Activated naive CD4-positive, alpha-beta T cell treated with anti-CD3 and anti-CD28 coated beads, Interleukin-2, amount 50 U/mL, for 24 hours (primary cell): ENCODE data around the gene MAPK4.
"Not testable (repeated sequence)": the region's sequence is repeated elsewhere in the genome, so short reads cannot be mapped to it uniquely, and the experiment has no call there.

Source experiments
- H3K27ac Mint-ChIP-seq: one replicate; pipeline ENCODE4 v1.8.0; 2021; ENCODE audit warnings: mild to moderate bottlenecking, mixed read lengths
- H3K27me3 Mint-ChIP-seq: one replicate; pipeline ENCODE4 v1.8.0; 2021; ENCODE audit warnings: mixed read lengths
- H3K36me3 Mint-ChIP-seq: one replicate; pipeline ENCODE4 v1.8.0; 2021; ENCODE audit warnings: mixed read lengths
- H3K4me1 Mint-ChIP-seq: one replicate; pipeline ENCODE4 v1.8.0; 2021; ENCODE audit warnings: mixed read lengths
- H3K4me3 Mint-ChIP-seq: one replicate; pipeline ENCODE4 v1.8.0; 2021; ENCODE audit warnings: mild to moderate bottlenecking, mixed read lengths
- H3K9me3 Mint-ChIP-seq: one replicate; pipeline ENCODE4 v1.8.0; 2021; ENCODE audit warnings: mixed read lengths

The MAPK4 gene

GRCh38 chr18:50559752-50560680 lies at the start of gene MAPK4:
Gene MAPK4, plus strand, starts transcription at chr18:50560087. Its CDS starts 103,872 bp downstream, at chr18:50663959.
- H3K9me3 Mint-ChIP-seq, result peaks cover 9% of the 10 kb centered on the region
- H3K36me3 Mint-ChIP-seq, result peaks cover 1% of the 10 kb centered on the region
- H3K4me1 Mint-ChIP-seq, result peaks cover 3% of the 10 kb centered on the region
- no peak within 1 kb of the TSS for H3K27ac Mint-ChIP-seq
- peaks cover 51% of the 10 kb centered on the region for H3K27me3 Mint-ChIP-seq
- H3K4me3 Mint-ChIP-seq, result peak within 1 kb of the TSS; percentile 52

- not testable (repeated sequence) for H3K9me3 Mint-ChIP-seq, H3K27me3 Mint-ChIP-seq, H3K4me3 Mint-ChIP-seq, H3K27ac Mint-ChIP-seq, H3K36me3 Mint-ChIP-seq, H3K4me1 Mint-ChIP-seq
These were observed 42.6 kb upstream of the MAPK4 start for GRCh38 chr18:50517277-50517676.

- Mint-ChIP-seq H3K4me3 (no peak overlapping the region), H3K27me3 (peaks cover 3% of the 10 kb centered on the region), H3K36me3 (no peaks in the 10 kb centered on the region), H3K9me3 (no peaks in the 10 kb centered on the region), H3K27ac (no peak overlapping the region), H3K4me1 (no peaks in the 10 kb centered on the region)
These were observed 40.9 kb upstream of the MAPK4 start for GRCh38 chr18:50518787-50519546.

- H3K9me3 Mint-ChIP-seq, result no peaks in the 10 kb centered on the region
- no peak overlapping the region for H3K27ac Mint-ChIP-seq
- no peak overlapping the region for H3K4me3 Mint-ChIP-seq
- H3K27me3 Mint-ChIP-seq, result peaks cover 3% of the 10 kb centered on the region
- peaks cover 3% of the 10 kb centered on the region for H3K36me3 Mint-ChIP-seq
- H3K4me1 Mint-ChIP-seq, result no peaks in the 10 kb centered on the region
These were observed 36.7 kb upstream of the MAPK4 start for GRCh38 chr18:50523165-50523564.

GRCh38 chr18:50527636-50528307 lies 32.1 kb upstream of the MAPK4 start:
- Mint-ChIP-seq H3K36me3 (peaks cover 3% of the 10 kb centered on the region), H3K4me3 (no peak overlapping the region), H3K27ac (no peak overlapping the region), H3K9me3 (peaks cover 3% of the 10 kb centered on the region), H3K4me1 (no peaks in the 10 kb centered on the region), H3K27me3 (peaks cover 3% of the 10 kb centered on the region)

- peaks cover 3% of the 10 kb centered on the region for H3K36me3 Mint-ChIP-seq
- no peak overlapping the region for H3K4me3 Mint-ChIP-seq
- H3K4me1 Mint-ChIP-seq, result no peaks in the 10 kb centered on the region
- H3K27me3 Mint-ChIP-seq, result peaks cover 1% of the 10 kb centered on the region
- no peak overlapping the region for H3K27ac Mint-ChIP-seq
- H3K9me3 Mint-ChIP-seq, result peaks cover 9% of the 10 kb centered on the region
These were observed 31.1 kb upstream of the MAPK4 start for GRCh38 chr18:50528806-50529205.

- not testable (repeated sequence) for H3K4me3 Mint-ChIP-seq, H3K27me3 Mint-ChIP-seq, H3K36me3 Mint-ChIP-seq, H3K4me1 Mint-ChIP-seq, H3K27ac Mint-ChIP-seq
- H3K9me3 Mint-ChIP-seq, result peaks cover 16% of the 10 kb centered on the region
These were observed 26.1 kb upstream of the MAPK4 start for GRCh38 chr18:50533822-50534221.

GRCh38 chr18:50544476-50544875 lies 15.4 kb upstream of the MAPK4 start:
- H3K4me3 Mint-ChIP-seq, H3K27me3 Mint-ChIP-seq, H3K36me3 Mint-ChIP-seq, H3K27ac Mint-ChIP-seq, H3K4me1 Mint-ChIP-seq, H3K9me3 Mint-ChIP-seq: not testable (repeated sequence)

GRCh38 chr18:50545936-50546335 lies 14.0 kb upstream of the MAPK4 start:
- Mint-ChIP-seq H3K27me3 (peaks cover 5% of the 10 kb centered on the region), H3K4me1 (no peaks in the 10 kb centered on the region), H3K9me3 (no peaks in the 10 kb centered on the region), H3K36me3 (no peaks in the 10 kb centered on the region), H3K4me3 (no peak overlapping the region), H3K27ac (no peak overlapping the region)

GRCh38 chr18:50548160-50548559 lies 11.7 kb upstream of the MAPK4 start:
- H3K27me3 Mint-ChIP-seq, result peaks cover 8% of the 10 kb centered on the region
- H3K36me3 Mint-ChIP-seq, result no peaks in the 10 kb centered on the region
- no peaks in the 10 kb centered on the region for H3K4me1 Mint-ChIP-seq
- H3K9me3 Mint-ChIP-seq, result no peaks in the 10 kb centered on the region
- no peak overlapping the region for H3K27ac Mint-ChIP-seq
- H3K4me3 Mint-ChIP-seq, result no peak overlapping the region

- Mint-ChIP-seq H3K27me3 (peaks cover 28% of the 10 kb centered on the region), H3K9me3 (peaks cover 15% of the 10 kb centered on the region)
- not testable (repeated sequence) for H3K27ac Mint-ChIP-seq, H3K4me3 Mint-ChIP-seq, H3K4me1 Mint-ChIP-seq, H3K36me3 Mint-ChIP-seq
These were observed 8.2 kb upstream of the MAPK4 start for GRCh38 chr18:50551651-50552050.

- Mint-ChIP-seq H3K36me3 (peaks cover 1% of the 10 kb centered on the region), H3K27ac (no peak overlapping the region), H3K27me3 (peaks cover 54% of the 10 kb centered on the region), H3K4me3 (no peak overlapping the region), H3K9me3 (peaks cover 15% of the 10 kb centered on the region), H3K4me1 (peaks cover 3% of the 10 kb centered on the region)
These were observed 1.7 kb upstream of the MAPK4 start for GRCh38 chr18:50558157-50558556.

- Mint-ChIP-seq H3K27ac (no peak overlapping the region), H3K36me3 (peaks cover 1% of the 10 kb centered on the region), H3K4me1 (peaks cover 3% of the 10 kb centered on the region), H3K9me3 (peaks cover 15% of the 10 kb centered on the region), H3K27me3 (peaks cover 57% of the 10 kb centered on the region), H3K4me3 (peak overlapping the region; percentile 52)
These were observed 737 bp upstream of the MAPK4 start for GRCh38 chr18:50558948-50559751.

GRCh38 chr18:50560681-50561629 lies 1.1 kb downstream of the MAPK4 start:
- H3K4me1 Mint-ChIP-seq, result peaks cover 3% of the 10 kb centered on the region
- peaks cover 50% of the 10 kb centered on the region for H3K27me3 Mint-ChIP-seq
- peak overlapping the region; percentile 47 for H3K4me3 Mint-ChIP-seq
- H3K27ac Mint-ChIP-seq, result no peak overlapping the region
- peaks cover 3% of the 10 kb centered on the region for H3K9me3 Mint-ChIP-seq
- no peaks in the 10 kb centered on the region for H3K36me3 Mint-ChIP-seq
